GM06990 (cell line): ENCODE results near the gene TRIM47.

Source experiments
- DNase-seq: peaks from one replicate; pipeline ENCODE4 v3.0.0-alpha.2; 2011; ENCODE audit not compliant: insufficient read length; ENCODE audit errors: extremely low read depth
- H3K27me3 ChIP-seq: replicated peaks from 2 replicates; pipeline ENCODE4 v1.6.0; 2011; ENCODE audit warnings: low read length; ENCODE audit not compliant: control insufficient read depth, insufficient read depth
- H3K36me3 ChIP-seq: 2 replicates; pipeline ENCODE4 v1.5.1; 2011; ENCODE audit warnings: low read length; ENCODE audit not compliant: control insufficient read depth, insufficient read depth
- H3K4me3 ChIP-seq: replicated peaks from 2 replicates; pipeline ENCODE4 v1.5.1; 2011; ENCODE audit warnings: low read depth, mild to moderate bottlenecking, control low read depth, low read length
- TF ChIP-seq, protein P1 (sequence below): IDR thresholded peaks from 2 replicates; pipeline ENCODE4 v1.5.1; 2011; ENCODE audit warnings: low read length, control low read depth, mild to moderate bottlenecking, inconsistent platforms; ENCODE audit not compliant: insufficient read depth, poor library complexity, severe bottlenecking

The TRIM47 gene

GRCh38 chr17:75881678-75882454 is 3.5 kb upstream of the TRIM47 start:
- H3K27me3 ChIP-seq, result no peaks in the 10 kb centered on the region
- TF ChIP-seq, protein P1, sequence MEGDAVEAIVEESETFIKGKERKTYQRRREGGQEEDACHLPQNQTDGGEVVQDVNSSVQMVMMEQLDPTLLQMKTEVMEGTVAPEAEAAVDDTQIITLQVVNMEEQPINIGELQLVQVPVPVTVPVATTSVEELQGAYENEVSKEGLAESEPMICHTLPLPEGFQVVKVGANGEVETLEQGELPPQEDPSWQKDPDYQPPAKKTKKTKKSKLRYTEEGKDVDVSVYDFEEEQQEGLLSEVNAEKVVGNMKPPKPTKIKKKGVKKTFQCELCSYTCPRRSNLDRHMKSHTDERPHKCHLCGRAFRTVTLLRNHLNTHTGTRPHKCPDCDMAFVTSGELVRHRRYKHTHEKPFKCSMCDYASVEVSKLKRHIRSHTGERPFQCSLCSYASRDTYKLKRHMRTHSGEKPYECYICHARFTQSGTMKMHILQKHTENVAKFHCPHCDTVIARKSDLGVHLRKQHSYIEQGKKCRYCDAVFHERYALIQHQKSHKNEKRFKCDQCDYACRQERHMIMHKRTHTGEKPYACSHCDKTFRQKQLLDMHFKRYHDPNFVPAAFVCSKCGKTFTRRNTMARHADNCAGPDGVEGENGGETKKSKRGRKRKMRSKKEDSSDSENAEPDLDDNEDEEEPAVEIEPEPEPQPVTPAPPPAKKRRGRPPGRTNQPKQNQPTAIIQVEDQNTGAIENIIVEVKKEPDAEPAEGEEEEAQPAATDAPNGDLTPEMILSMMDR, result no peak
- no peaks in the 10 kb centered on the region for H3K36me3 ChIP-seq
- H3K4me3 ChIP-seq, result no peak overlapping the region
- no peak for DNase-seq

DNA sequence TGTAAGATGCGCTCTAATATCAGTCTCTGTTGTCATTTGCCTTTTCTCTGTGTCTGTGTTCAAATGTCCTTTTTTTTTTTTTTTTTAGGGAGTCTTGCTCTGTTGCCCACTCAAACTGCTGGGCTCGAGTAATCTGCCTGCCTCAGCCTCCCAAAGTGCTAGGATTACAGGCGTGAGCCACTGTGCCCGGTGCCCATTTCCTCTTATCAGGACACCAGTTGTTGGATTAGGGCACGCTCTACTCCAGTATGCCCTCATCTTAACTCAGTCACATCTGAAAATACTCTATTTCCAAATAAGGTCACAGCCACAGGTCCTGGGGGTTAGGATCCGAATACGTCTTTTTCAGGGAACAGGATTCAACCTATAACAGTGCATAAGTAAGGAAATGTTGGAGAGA is 1.9 kb upstream of the TRIM47 start:
- H3K4me3 ChIP-seq, result no peak overlapping the region
- TF ChIP-seq, protein P1, result no peak
- H3K27me3 ChIP-seq, result no peaks in the 10 kb centered on the region
- no peak for DNase-seq
- no peaks in the 10 kb centered on the region for H3K36me3 ChIP-seq

DNA sequence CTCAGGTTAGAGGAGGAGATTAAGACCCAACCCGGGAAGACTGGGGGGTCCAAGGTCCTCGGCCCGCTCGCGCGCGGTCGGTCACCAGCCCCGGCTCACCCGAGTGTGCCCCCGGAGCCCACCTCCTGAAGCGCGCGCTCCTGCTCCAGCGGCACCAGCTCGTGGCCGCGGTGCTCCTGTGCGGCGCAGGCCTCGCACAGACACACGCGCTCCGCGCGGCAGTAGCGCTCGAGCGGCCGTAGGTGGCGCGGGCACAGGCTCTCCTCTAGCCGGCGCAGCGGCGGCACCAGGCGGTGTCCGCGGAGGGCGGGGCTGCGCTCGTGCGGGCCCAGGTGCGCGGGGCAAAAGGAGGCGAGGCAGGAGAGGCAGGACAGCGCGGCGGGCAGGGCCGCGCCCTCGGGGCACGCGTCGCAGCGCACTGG is 618 bp downstream of the TRIM47 start:
- peak; percentile 81 for DNase-seq

DNA sequence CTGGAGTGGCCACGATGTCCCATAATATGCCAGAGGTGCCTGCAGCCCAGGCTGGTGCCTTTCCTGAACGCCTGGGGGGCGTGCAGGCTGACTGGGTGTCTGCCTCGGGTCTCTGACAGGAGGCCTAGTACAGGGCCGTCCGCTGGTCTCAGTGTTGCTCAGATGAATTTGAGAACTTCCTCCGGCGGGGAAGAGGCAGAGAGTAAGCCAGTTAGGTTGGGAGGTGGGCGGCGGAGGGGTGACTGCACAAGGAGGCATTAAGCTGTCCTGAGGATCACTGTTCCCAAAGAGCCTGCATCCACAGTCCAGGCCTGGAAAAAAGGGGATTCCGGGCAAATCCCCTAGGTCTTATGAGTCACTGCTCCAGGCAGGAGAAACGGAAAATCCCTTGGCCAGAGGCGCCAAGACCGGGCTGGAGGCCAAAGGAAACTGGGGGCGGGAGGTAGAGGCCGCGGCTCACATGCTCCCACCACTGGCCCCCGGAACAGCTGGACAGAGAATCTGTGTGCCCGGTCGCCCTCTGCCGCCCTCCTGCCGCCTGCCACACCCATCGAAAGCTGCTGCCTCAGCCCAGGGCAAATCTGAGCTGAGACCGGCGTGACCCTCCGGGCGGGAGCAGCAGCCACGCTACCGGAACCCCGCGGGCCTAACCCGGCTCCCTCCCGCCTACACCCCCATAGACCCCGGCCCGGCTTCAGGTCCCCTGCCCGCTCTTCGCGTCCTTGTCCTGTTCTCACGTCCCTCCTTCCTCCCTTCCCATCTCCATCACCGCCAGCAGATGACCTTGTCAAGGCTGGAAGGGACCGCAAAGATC is 1.2 kb downstream of the TRIM47 start:
- Histone ChIP-seq H3K27me3 (no peaks in the 10 kb centered on the region), H3K4me3 (peak overlapping the region; percentile 58), H3K36me3 (no peaks in the 10 kb centered on the region)
- DNase-seq, result peak; percentile 61
- TF ChIP-seq, protein P1, result no peak

More for the DNA sequence above, 618 bp downstream of the TRIM47 start:
- H3K36me3 ChIP-seq, result no peaks in the 10 kb centered on the region
- TF ChIP-seq, protein P1, result peak; percentile 39
- H3K4me3 ChIP-seq, result peak overlapping the region; percentile 58
- H3K27me3 ChIP-seq, result no peaks in the 10 kb centered on the region

GRCh38 chr17:75876190-75876937 is 2.0 kb downstream of the TRIM47 start:
- Histone ChIP-seq H3K36me3 (no peaks in the 10 kb centered on the region), H3K27me3 (no peaks in the 10 kb centered on the region), H3K4me3 (peak overlapping the region; percentile 58)
- TF ChIP-seq, protein P1, result peak; percentile 51
- DNase-seq, result peak; percentile 78
